ENCODE results near the gene SOS2. TPM values are rescaled to one million over a fixed set of nuclear protein-coding genes. Genes with fewer than 3 reads are reported as not detected.

The SOS2 gene
- total and polyA plus RNA-seq, 2 donors (not counting 3 experiments of a cell fraction or from before 2014, with no cell fraction given): 6.7 to 21.3 TPM

- Histone ChIP-seq H3K36me3 (ENCODE audit: control insufficient read depth in 2 of 2, extremely low read depth in 1 of 2, insufficient read depth in 2 of 2, low read length in 2 of 2) (peaks cover 5 to 8% of the 10 kb centered on the region in 2 experiments), H3K27ac (ENCODE audit: insufficient read depth, low read depth, low read length) (no peak overlapping the region), H3K4me3 (replicated peaks in 1 of 3; ENCODE audit: insufficient read depth in 1 of 3, low read depth in 1 of 3, low read length in 3 of 3) (no peak overlapping the region), H3K9me1 (replicated peaks; ENCODE audit: control insufficient read depth, extremely low read depth, insufficient read depth, low read length) (no peaks in the 10 kb centered on the region), H3K4me1 (ENCODE audit: control insufficient read depth, extremely low read depth, insufficient read depth, low read length) (no peaks in the 10 kb centered on the region), H2AFZ (ENCODE audit: low read depth, low read length) (no peak overlapping the region), H3K4me2 (ENCODE audit: insufficient read depth, low read length) (no peak overlapping the region), H4K20me1 (replicated peaks; ENCODE audit: control insufficient read depth, extremely low read depth, insufficient read depth, low read length) (no peaks in the 10 kb centered on the region), H3K9me3 (replicated peaks; ENCODE audit: control insufficient read depth, insufficient read depth, low read length) (no peaks in the 10 kb centered on the region), H3K9ac (replicated peaks; ENCODE audit: extremely low read depth, insufficient read depth, low read length) (no peak overlapping the region), H3K79me2 (ENCODE audit: control insufficient read depth, insufficient read depth, low read length) (no peaks in the 10 kb centered on the region), H3K27me3 (ENCODE audit: control insufficient read depth in 2 of 2, insufficient read depth in 2 of 2, low read length in 2 of 2) (no peaks in the 10 kb centered on the region)
- DNase-seq (ENCODE audit: low read depth, low spot score): no peak
- ChIA-PET POLR2A (no interaction called here), CTCF (interaction anchor here (0.8 to 1.7 kb wide), 2 partner anchors 8 to 12 kb away, joined by 3 to 6 read pairs; no protein-coding TSS in a partner anchor)
- FAIRE-seq: no peak
- dilution Hi-C loops (cut with MboI; ENCODE audit: extremely low pct_ligation_motif_present, low sequenced_read_pairs) (no loop called here), intact Hi-C loops (cut with micrococcal nuclease) (no loop called here)
- BruUV-seq (replicated peaks): no TSS peak
- no peak for TF ChIP-seq JUN (IDR thresholded peaks at IDR 0.05; ENCODE audit: borderline replicate concordance, insufficient read depth, insufficient read length, low read depth)
These were observed 103.6 kb downstream of the SOS2 start for GRCh38 chr14:50127802-50128201.

GRCh38 chr14:50123062-50123461, 108.3 kb downstream of the SOS2 start:
- ChIA-PET POLR2A (no interaction called here), CTCF (no interaction called here)
- Histone ChIP-seq H3K4me2 (ENCODE audit: insufficient read depth, low read length) (no peak overlapping the region), H3K79me2 (ENCODE audit: control insufficient read depth, insufficient read depth, low read length) (no peaks in the 10 kb centered on the region), H3K27me3 (ENCODE audit: control insufficient read depth in 2 of 2, insufficient read depth in 2 of 2, low read length in 2 of 2) (no peaks in the 10 kb centered on the region), H3K9me3 (replicated peaks; ENCODE audit: control insufficient read depth, insufficient read depth, low read length) (no peaks in the 10 kb centered on the region), H3K36me3 (ENCODE audit: control insufficient read depth in 2 of 2, extremely low read depth in 1 of 2, insufficient read depth in 2 of 2, low read length in 2 of 2) (peaks cover 2 to 5% of the 10 kb centered on the region in 2 experiments), H3K27ac (ENCODE audit: insufficient read depth, low read depth, low read length) (no peak overlapping the region), H3K9me1 (replicated peaks; ENCODE audit: control insufficient read depth, extremely low read depth, insufficient read depth, low read length) (no peaks in the 10 kb centered on the region), H3K4me3 (replicated peaks in 1 of 3; ENCODE audit: insufficient read depth in 1 of 3, low read depth in 1 of 3, low read length in 3 of 3) (no peak overlapping the region), H4K20me1 (replicated peaks; ENCODE audit: control insufficient read depth, extremely low read depth, insufficient read depth, low read length) (no peaks in the 10 kb centered on the region), H3K9ac (replicated peaks; ENCODE audit: extremely low read depth, insufficient read depth, low read length) (no peak overlapping the region), H2AFZ (ENCODE audit: low read depth, low read length) (no peak overlapping the region), H3K4me1 (ENCODE audit: control insufficient read depth, extremely low read depth, insufficient read depth, low read length) (no peaks in the 10 kb centered on the region)
- BruUV-seq (replicated peaks): no TSS peak
- DNase-seq (ENCODE audit: low read depth, low spot score): no peak
- TF ChIP-seq POLR2A (IDR thresholded peaks at IDR 0.05; ENCODE audit: low read depth, low read length) (no peak), GATA2 (IDR thresholded peaks at IDR 0.05; ENCODE audit: insufficient read depth, insufficient read length, low read depth, low read length) (no peak), EZH2 (IDR thresholded peaks at IDR 0.05; ENCODE audit: borderline replicate concordance, low read depth, low read length, severe bottlenecking) (no peak), CTCF (IDR thresholded peaks at IDR 0.05; ENCODE audit: extremely low read depth in 1 of 2, insufficient read depth in 1 of 2, low read depth in 1 of 2, low read length in 2 of 2) (no peak), FOS (IDR thresholded peaks at IDR 0.05; ENCODE audit: borderline replicate concordance, insufficient read depth, low read length) (no peak), MAX (IDR thresholded peaks at IDR 0.05; ENCODE audit: insufficient read depth, insufficient read length) (no peak), JUN (IDR thresholded peaks at IDR 0.05; ENCODE audit: borderline replicate concordance, insufficient read depth, insufficient read length, low read depth) (no peak), POLR2AphosphoS5 (IDR thresholded peaks at IDR 0.05; ENCODE audit: insufficient read depth, low read depth, low read length) (no peak), MYC (IDR thresholded peaks at IDR 0.05; ENCODE audit: low read depth, low read length) (no peak)
- FAIRE-seq: no peak
- intact Hi-C loops (cut with micrococcal nuclease): no loop called here
- dilution Hi-C loops (cut with MboI; ENCODE audit: extremely low pct_ligation_motif_present, low sequenced_read_pairs): no loop called here
